ENCODE measurements around the gene DDIT3. TPM values are rescaled to one million over a fixed set of nuclear protein-coding genes. Genes with fewer than 3 reads are reported as not detected.

DDIT3 gene
- total RNA-seq, 2 experiments from 2014 or later = 32.3 to 42.7 TPM

DNA sequence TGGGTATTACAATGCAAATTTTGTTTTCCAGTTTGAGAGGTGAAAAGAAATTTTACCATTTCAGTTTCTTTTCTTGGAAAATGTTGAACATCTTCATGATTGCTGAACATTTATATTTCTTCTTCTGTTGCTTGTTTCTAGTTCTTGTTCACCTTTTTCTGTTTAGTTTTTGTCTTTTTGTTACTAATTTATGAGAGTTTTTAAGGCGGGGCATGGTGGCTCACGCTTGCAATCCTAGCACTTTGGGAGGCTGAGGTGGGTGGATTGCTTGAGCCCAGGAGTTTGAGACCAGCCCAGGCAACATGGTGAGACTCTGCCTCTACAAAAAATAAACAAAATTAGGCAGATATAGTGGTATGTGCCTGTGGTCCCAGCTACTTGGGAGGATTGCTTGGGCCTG is 40.2 kb upstream of the DDIT3 start:
- TF ChIP-seq, protein P1, sequence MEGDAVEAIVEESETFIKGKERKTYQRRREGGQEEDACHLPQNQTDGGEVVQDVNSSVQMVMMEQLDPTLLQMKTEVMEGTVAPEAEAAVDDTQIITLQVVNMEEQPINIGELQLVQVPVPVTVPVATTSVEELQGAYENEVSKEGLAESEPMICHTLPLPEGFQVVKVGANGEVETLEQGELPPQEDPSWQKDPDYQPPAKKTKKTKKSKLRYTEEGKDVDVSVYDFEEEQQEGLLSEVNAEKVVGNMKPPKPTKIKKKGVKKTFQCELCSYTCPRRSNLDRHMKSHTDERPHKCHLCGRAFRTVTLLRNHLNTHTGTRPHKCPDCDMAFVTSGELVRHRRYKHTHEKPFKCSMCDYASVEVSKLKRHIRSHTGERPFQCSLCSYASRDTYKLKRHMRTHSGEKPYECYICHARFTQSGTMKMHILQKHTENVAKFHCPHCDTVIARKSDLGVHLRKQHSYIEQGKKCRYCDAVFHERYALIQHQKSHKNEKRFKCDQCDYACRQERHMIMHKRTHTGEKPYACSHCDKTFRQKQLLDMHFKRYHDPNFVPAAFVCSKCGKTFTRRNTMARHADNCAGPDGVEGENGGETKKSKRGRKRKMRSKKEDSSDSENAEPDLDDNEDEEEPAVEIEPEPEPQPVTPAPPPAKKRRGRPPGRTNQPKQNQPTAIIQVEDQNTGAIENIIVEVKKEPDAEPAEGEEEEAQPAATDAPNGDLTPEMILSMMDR (conservative IDR thresholded peaks at IDR 0.05; ENCODE audit: low read length) = no peak
- no peak for TF ChIP-seq EZH2phosphoT487 (IDR thresholded peaks at IDR 0.05; ENCODE audit: borderline replicate concordance, low read depth, low read length)
- H3K36me3 ChIP-seq (ENCODE audit: insufficient read depth, low read length) = no peaks in the 10 kb centered on the region
- H3K27ac ChIP-seq (ENCODE audit: low read depth, low read length, poor library complexity, severe bottlenecking) = no peak overlapping the region
- H3K4me2 ChIP-seq (ENCODE audit: low read length) = no peak overlapping the region
- H3K4me3 ChIP-seq (ENCODE audit: low read depth, low read length, poor library complexity, severe bottlenecking) = no peak overlapping the region
- H3K4me1 ChIP-seq (ENCODE audit: insufficient read depth, low read length, poor library complexity, severe bottlenecking) = no peaks in the 10 kb centered on the region
- H3K9me3 ChIP-seq (ENCODE audit: low read length) = no peaks in the 10 kb centered on the region
- intact Hi-C loops (cut with micrococcal nuclease; ENCODE audit: unreplicated experiment) = no loop called here
- DNase-seq (ENCODE audit: low spot score) = no peak
- ChIA-PET POLR2A (no interaction called here), CTCF (ENCODE audit: unreplicated experiment) (no interaction called here)
- BruUV-seq (replicated peaks) = no TSS peak
- no peaks in the 10 kb centered on the region for H3K9me2 ChIP-seq (ENCODE audit: insufficient read depth, low read length)
- H2AFZ ChIP-seq (ENCODE audit: low read length) = no peak overlapping the region
- no peaks in the 10 kb centered on the region for H3K79me2 ChIP-seq (ENCODE audit: insufficient read depth, low read depth, low read length)
- no peaks in the 10 kb centered on the region for H4K20me1 ChIP-seq (ENCODE audit: insufficient read depth, low read length)

DNA sequence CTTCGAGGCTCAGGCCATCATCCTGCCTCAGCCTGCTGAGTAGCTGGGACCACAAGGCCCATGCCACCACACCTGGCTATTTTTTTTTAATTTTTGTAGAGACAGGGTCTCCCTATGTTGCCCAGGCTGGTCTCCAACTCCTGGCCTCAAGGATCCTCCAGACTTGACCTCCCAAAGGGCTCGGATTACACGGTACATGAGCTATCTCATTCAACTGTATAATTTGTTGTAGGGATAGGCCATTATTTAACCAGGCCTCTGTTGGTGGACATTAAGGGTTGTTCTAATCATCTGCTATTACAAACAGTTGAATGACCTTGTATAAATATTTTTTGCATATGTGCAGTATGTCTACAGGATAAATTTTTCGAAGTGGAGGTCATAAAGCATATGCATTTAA is 38.5 kb upstream of the DDIT3 start:
- BruUV-seq (replicated peaks) = no TSS peak
- Histone ChIP-seq H3K9me2 (ENCODE audit: insufficient read depth, low read length) (no peaks in the 10 kb centered on the region), H3K4me1 (ENCODE audit: insufficient read depth, low read length, poor library complexity, severe bottlenecking) (no peaks in the 10 kb centered on the region), H3K27ac (ENCODE audit: low read depth, low read length, poor library complexity, severe bottlenecking) (no peak overlapping the region), H3K79me2 (ENCODE audit: insufficient read depth, low read depth, low read length) (no peaks in the 10 kb centered on the region), H3K9me3 (ENCODE audit: low read length) (no peaks in the 10 kb centered on the region), H4K20me1 (ENCODE audit: insufficient read depth, low read length) (no peaks in the 10 kb centered on the region), H3K4me2 (ENCODE audit: low read length) (no peak overlapping the region), H2AFZ (ENCODE audit: low read length) (no peak overlapping the region), H3K4me3 (ENCODE audit: low read depth, low read length, poor library complexity, severe bottlenecking) (no peak overlapping the region), H3K36me3 (ENCODE audit: insufficient read depth, low read length) (no peaks in the 10 kb centered on the region)
- DNase-seq (ENCODE audit: low spot score) = no peak
- intact Hi-C loops (cut with micrococcal nuclease; ENCODE audit: unreplicated experiment) = no loop called here
- ChIA-PET POLR2A (no interaction called here), CTCF (ENCODE audit: unreplicated experiment) (no interaction called here)
- TF ChIP-seq EZH2phosphoT487 (IDR thresholded peaks at IDR 0.05; ENCODE audit: borderline replicate concordance, low read depth, low read length) = no peak
- TF ChIP-seq, protein P1 (conservative IDR thresholded peaks at IDR 0.05; ENCODE audit: low read length) = no peak

DNA sequence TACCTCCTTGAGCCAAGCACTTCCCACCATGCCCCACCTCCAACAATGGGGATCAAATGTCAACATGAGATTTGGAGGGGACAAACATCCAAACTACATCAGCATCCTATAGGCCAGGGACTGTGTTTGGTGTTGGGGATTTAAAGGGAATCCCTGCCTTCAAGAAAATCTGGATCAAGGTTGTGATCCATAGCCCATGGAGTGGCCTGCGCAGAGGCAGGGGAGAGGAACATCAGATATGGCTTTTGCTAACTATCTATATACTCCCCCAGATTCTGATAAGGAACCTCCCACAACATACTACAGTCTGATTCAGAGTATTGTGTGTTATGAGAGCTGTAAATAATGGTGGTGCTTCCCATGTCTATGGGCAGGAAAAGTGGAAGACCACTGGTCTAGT is 34.6 kb upstream of the DDIT3 start:
- H3K79me2 ChIP-seq (ENCODE audit: insufficient read depth, low read depth, low read length) = no peaks in the 10 kb centered on the region
- no TSS peak for BruUV-seq (replicated peaks)
- intact Hi-C loops (cut with micrococcal nuclease; ENCODE audit: unreplicated experiment) = no loop called here
- no peak overlapping the region for H3K4me2 ChIP-seq (ENCODE audit: low read length)
- no peak overlapping the region for H3K27ac ChIP-seq (ENCODE audit: low read depth, low read length, poor library complexity, severe bottlenecking)
- no peak for DNase-seq (ENCODE audit: low spot score)
- no peaks in the 10 kb centered on the region for H3K9me3 ChIP-seq (ENCODE audit: low read length)
- H3K36me3 ChIP-seq (ENCODE audit: insufficient read depth, low read length) = no peaks in the 10 kb centered on the region
- no peak overlapping the region for H3K4me3 ChIP-seq (ENCODE audit: low read depth, low read length, poor library complexity, severe bottlenecking)
- no peaks in the 10 kb centered on the region for H3K9me2 ChIP-seq (ENCODE audit: insufficient read depth, low read length)
- no peaks in the 10 kb centered on the region for H4K20me1 ChIP-seq (ENCODE audit: insufficient read depth, low read length)
- CTCF ChIA-PET (ENCODE audit: unreplicated experiment) = no interaction called here
- no peaks in the 10 kb centered on the region for H3K4me1 ChIP-seq (ENCODE audit: insufficient read depth, low read length, poor library complexity, severe bottlenecking)
- TF ChIP-seq, protein P1 (conservative IDR thresholded peaks at IDR 0.05; ENCODE audit: low read length) = no peak
- no peak for TF ChIP-seq EZH2phosphoT487 (IDR thresholded peaks at IDR 0.05; ENCODE audit: borderline replicate concordance, low read depth, low read length)
- POLR2A ChIA-PET = no interaction called here
- H2AFZ ChIP-seq (ENCODE audit: low read length) = no peak overlapping the region
